Activated T-helper 2 cell treated with anti-CD3 and anti-CD28 coated beads, Interferon-gamma antibody, Interleukin-2, Interleukin-4, amounts not matched to agents 10 μg/mL and 5 μg/mL and 100 μg/mL, durations not matched to agents 14 hours and 24 hours and 36 hours (primary cell): Measurements from ENCODE around the gene TMSB4X. TPM values are rescaled to one million over a fixed set of nuclear protein-coding genes. Genes with fewer than 3 reads are reported as not detected.
A peak's percentile ranks its signal among the peaks of the same experiment; 100 is the strongest.

Experiments
- DNase-seq: peaks from one replicate; pipeline ENCODE4 v3.0.0; 2021; ENCODE audit warnings: low spot score
- H3K27ac Mint-ChIP-seq: one replicate; pipeline ENCODE4 v1.8.0; 2021; ENCODE audit warnings: mixed read lengths
- H3K27me3 Mint-ChIP-seq: one replicate; pipeline ENCODE4 v1.8.0; 2021; ENCODE audit warnings: low read depth, mixed read lengths
- H3K36me3 Mint-ChIP-seq: one replicate; pipeline ENCODE4 v1.8.0; 2021; ENCODE audit warnings: low read depth, mixed read lengths
- H3K4me1 Mint-ChIP-seq: one replicate; pipeline ENCODE4 v1.8.0; 2021; ENCODE audit warnings: low read depth, mixed read lengths
- H3K4me3 Mint-ChIP-seq: one replicate; pipeline ENCODE4 v1.8.0; 2021; ENCODE audit warnings: low read depth, mild to moderate bottlenecking, moderate library complexity, mixed read lengths
- H3K9me3 Mint-ChIP-seq: one replicate; pipeline ENCODE4 v1.8.0; 2021; ENCODE audit warnings: mixed read lengths
- intact Hi-C: fragments of 100-400 bp; cut with micrococcal nuclease; formaldehyde crosslinking; loops from one replicate; pipeline ENCODE4 v1.15.1; 2023
- total RNA-seq: library from RNA; stranded (reverse); gene quantifications from 2 replicates; pipeline ENCODE4 v1.2.3, GENCODE V29; 2022

The TMSB4X gene
- total RNA-seq, 1 donor from 2014 or later = 7,759 TPM

DNA sequence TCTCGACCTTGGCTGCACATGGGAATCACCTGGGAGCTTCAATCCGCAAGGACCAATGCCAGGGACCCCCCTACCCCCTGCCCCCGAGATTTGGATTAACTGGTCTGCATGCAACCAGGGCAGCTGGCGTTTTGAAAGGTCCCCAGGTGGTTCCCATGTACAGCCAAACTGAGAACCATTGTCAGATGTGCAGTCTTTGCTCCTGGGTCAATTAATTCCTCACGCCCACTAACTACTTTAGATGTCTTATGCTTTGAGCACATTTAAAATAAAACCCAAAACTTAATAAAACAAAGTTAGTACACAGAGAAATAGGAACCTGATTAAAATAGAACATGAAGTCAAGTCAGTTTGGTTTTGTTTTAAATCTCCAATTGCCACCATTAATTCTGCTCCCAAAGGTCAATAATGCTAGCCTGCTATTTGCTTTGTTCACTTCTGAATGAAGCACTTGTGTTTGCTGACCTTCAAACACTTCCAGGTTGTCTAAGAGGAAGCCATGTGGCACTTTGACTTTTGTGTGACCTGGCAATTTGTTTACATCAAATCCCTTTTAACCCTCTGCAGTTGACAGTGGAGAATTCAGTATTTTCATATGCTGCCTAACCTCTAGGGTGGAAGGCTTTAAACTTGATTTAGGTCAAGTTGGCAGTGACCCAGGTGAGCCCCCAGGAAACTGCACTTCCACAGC lies 27.2 kb upstream of the TMSB4X start:
- no peaks in the 10 kb centered on the region for H3K27me3 Mint-ChIP-seq
- peak overlapping the region; percentile 30 for H3K4me3 Mint-ChIP-seq

DNA sequence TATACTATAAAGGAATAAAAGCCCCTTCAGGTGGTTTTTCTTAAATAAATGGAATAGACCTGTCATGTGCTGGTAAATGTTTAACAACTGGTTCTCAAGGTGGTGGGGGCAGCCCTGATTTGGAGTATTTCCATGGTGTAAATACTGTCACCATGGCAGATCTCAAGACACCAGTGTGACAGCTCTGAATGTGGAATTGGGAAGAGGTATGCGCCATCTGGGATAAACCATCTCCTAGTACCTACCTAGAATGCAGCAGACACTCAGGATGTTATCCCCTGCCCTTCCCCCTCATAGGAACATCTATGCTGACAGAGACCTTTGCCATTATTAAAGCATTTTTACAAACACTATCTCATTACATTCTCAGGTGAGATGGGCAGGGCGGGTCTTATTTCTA lies 26.4 kb upstream of the TMSB4X start:
- H3K27me3 Mint-ChIP-seq = no peaks in the 10 kb centered on the region
- no peak for DNase-seq
- no peaks in the 10 kb centered on the region for H3K36me3 Mint-ChIP-seq
- no peak overlapping the region for H3K4me3 Mint-ChIP-seq
- peaks cover 68% of the 10 kb centered on the region for H3K4me1 Mint-ChIP-seq
- peak overlapping the region; percentile 28 for H3K27ac Mint-ChIP-seq
- intact Hi-C loops = loop anchor here (5.0 kb wide), 1 partner anchor 524 kb away; no protein-coding TSS in a partner anchor
- H3K9me3 Mint-ChIP-seq = no peaks in the 10 kb centered on the region

More for the DNA sequence above, 27.2 kb upstream of the TMSB4X start:
- DNase-seq = no peak
- Mint-ChIP-seq H3K9me3 (no peaks in the 10 kb centered on the region), H3K27ac (peak overlapping the region; percentile 87), H3K4me1 (peaks cover 60% of the 10 kb centered on the region), H3K36me3 (no peaks in the 10 kb centered on the region)
- intact Hi-C loops = loop anchor here (1.0 to 5.0 kb wide), 4 partner anchors 104 to 541 kb away; no protein-coding TSS in a partner anchor

DNA sequence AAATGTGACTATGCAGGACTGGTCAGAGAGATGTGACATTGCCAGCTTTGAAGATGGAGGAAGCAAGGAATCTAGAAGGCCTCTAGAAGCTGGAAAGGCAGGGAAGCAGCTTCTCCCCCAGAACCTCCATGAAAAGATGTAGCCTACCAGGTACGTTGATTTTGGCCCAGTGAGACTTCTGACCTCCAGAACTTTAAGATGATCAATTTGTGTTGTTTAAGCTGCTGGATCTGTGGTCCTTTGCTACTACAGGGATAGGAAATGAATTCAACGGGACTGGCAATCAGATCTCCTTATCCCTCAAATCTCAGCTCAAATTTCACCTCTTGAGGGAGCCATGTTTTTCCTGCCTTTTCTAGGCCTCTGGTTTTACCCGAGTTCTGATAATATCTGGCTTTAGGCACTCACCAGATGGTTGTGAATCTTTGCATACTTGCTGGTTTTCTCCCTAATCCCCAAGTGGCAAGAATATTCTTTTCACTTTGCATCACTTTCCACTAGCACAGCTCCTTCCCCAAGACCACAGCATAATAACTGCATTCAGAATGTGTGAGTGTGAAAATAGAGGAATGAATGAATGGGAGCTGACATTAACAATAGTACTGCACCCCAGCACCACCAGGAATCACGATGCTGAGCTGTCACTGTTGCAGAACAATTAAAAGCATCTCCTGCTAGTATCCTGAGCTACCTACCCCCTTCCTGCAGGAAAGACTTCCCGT lies 25.5 kb upstream of the TMSB4X start:
- peaks cover 73% of the 10 kb centered on the region for H3K4me1 Mint-ChIP-seq
- DNase-seq = no peak
- no peaks in the 10 kb centered on the region for H3K36me3 Mint-ChIP-seq
- no peaks in the 10 kb centered on the region for H3K27me3 Mint-ChIP-seq
- intact Hi-C loops = loop anchor here (5.0 kb wide), 1 partner anchor 523 kb away; no protein-coding TSS in a partner anchor
- no peaks in the 10 kb centered on the region for H3K9me3 Mint-ChIP-seq
- H3K27ac Mint-ChIP-seq = peak overlapping the region; percentile 92
- peak overlapping the region; percentile 81 for H3K4me3 Mint-ChIP-seq

DNA sequence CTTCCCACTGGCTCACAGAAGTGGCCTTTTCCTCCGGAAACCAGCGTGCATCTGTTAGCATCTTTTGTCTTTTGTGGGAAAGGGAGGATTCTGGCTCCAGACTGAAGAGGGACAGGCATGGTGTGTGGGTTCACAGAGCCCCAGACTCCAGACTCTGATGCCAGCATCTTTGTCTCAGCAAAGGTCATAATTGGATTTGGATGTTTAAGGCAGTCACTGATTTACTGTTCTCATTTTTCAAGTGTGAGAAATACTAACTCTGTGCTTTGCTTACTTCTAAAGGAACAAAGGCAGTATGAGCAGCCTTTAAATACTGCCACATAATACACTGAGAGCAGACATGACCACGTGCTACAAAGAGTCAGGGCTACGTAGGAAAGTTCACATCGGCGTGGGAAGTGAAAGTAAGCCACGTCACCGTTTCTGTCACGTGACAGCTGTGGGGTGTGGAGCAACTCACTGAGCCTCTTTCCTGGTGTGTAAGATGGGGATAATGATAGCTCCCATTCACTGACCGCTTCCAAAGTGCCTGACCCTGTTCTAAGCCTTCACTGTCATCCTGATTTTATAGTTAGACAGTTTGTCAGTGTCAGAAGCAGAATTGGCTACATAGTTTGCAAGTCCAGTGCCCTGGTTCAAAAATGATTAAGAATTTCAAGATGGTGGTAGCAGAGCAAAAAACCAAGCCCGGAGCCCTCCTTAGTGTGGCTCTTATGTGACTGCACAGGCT lies 24.8 kb upstream of the TMSB4X start:
- Mint-ChIP-seq H3K4me1 (peaks cover 79% of the 10 kb centered on the region), H3K27ac (peak overlapping the region; percentile 92), H3K4me3 (peak overlapping the region; percentile 81), H3K9me3 (no peaks in the 10 kb centered on the region), H3K27me3 (no peaks in the 10 kb centered on the region), H3K36me3 (no peaks in the 10 kb centered on the region)
- intact Hi-C loops = loop anchor here (1.0 to 10.0 kb wide), 8 partner anchors 37 to 1079 kb away; partner anchors contain the start of genes GEMIN8, OFD1, TCEANC and TRAPPC2
- DNase-seq = peak; percentile 82

DNA sequence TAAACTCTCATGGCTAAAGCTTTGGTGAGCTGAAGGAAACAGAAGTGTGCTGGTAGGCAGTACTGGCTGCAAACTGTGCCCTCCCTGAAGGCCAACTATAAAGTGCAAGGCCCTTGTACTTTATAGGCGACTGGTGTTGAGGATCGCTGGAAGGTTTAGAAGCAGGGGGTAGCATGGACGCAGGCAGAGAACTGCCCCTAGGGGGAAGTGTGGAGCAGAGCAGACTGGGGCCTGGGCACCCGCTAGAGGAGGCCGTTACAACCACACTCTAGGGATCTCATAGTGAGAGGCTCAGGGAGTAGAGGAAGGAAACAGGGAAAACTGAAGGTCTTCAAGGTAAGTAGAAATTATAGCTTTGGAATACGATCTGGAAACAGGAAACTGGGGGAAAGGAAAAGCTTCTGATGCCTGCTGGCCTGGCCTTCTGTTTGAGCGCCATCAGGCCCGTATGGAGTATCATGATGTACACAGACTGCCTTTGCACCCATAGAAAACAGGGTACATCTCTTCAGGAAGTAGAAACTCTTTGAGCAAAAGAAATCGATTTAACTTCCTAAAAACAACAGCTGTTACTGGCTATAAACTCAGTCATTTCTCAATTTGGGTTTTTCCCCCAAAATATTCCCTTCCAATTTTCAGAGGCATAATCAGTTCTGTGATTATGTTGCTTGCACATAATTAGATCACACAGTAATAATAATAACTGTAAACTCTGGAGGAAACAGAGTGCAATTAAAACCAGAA lies 23.9 kb upstream of the TMSB4X start:
- peak; percentile 72 for DNase-seq

DNA sequence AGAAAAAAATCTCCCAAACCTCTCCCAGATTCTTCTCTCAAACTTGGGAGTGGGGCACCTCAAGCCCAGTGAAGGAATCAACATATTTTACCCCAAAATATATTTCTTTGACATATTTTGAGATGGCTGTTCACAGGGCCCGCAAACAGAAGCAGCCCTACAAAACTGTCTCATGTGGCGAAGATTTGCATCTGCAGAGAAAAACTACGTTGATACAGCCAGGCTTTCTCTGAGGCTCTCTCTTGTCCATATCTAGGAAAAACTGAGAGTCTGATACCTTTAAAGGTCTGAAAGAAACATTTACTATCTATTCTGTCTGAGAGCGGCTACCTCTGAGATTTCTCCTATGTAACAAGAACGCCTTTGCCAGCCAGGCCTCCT lies 23.3 kb upstream of the TMSB4X start:
- Mint-ChIP-seq H3K4me3 (peak overlapping the region; percentile 81), H3K27me3 (no peaks in the 10 kb centered on the region), H3K36me3 (no peaks in the 10 kb centered on the region), H3K27ac (peak overlapping the region; percentile 92), H3K9me3 (no peaks in the 10 kb centered on the region), H3K4me1 (peaks cover 79% of the 10 kb centered on the region)
- intact Hi-C loops = loop anchor here (1.0 to 10.0 kb wide), 6 partner anchors 19 to 1077 kb away; partner anchors contain the start of genes GEMIN8, OFD1, TCEANC and TRAPPC2
- DNase-seq = no peak

More for the DNA sequence above, 23.9 kb upstream of the TMSB4X start:
- peak overlapping the region; percentile 92 for H3K27ac Mint-ChIP-seq
- H3K27me3 Mint-ChIP-seq = no peaks in the 10 kb centered on the region
- H3K9me3 Mint-ChIP-seq = no peaks in the 10 kb centered on the region
- intact Hi-C loops = loop anchor here (1.0 to 10.0 kb wide), 8 partner anchors 19 to 1078 kb away; partner anchors contain the start of genes GEMIN8, OFD1, TCEANC and TRAPPC2
- no peaks in the 10 kb centered on the region for H3K36me3 Mint-ChIP-seq
- peak overlapping the region; percentile 81 for H3K4me3 Mint-ChIP-seq
- peaks cover 81% of the 10 kb centered on the region for H3K4me1 Mint-ChIP-seq

DNA sequence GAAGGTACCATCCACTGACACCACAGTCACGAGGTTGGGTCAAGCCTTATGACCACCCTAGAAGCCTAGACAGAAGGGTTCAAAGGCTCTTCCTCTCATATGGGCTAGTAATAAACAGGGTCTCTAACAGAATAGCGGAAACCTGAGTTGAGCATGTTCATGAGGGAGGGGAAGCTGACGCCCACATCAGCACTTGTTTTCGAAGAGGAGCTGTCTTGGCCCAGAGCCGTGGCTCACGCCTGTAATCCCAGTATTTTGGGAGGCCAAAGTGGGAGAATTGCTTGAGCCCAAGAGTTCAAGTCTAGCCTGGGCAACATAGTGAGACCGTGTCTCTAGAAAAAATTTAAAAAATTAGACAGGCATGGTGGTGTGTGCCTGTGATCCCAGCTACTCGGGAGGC lies 21.5 kb upstream of the TMSB4X start:
- H3K9me3 Mint-ChIP-seq = no peaks in the 10 kb centered on the region
- no peaks in the 10 kb centered on the region for H3K27me3 Mint-ChIP-seq
- intact Hi-C loops = loop anchor here (5.0 to 10.0 kb wide), 4 partner anchors 34 to 781 kb away; partner anchors contain the start of genes OFD1, TCEANC and TRAPPC2
- peak overlapping the region; percentile 96 for H3K27ac Mint-ChIP-seq
- H3K4me3 Mint-ChIP-seq = peak overlapping the region; percentile 81
- no peak for DNase-seq
- H3K4me1 Mint-ChIP-seq = peaks cover 71% of the 10 kb centered on the region
- H3K36me3 Mint-ChIP-seq = no peaks in the 10 kb centered on the region

DNA sequence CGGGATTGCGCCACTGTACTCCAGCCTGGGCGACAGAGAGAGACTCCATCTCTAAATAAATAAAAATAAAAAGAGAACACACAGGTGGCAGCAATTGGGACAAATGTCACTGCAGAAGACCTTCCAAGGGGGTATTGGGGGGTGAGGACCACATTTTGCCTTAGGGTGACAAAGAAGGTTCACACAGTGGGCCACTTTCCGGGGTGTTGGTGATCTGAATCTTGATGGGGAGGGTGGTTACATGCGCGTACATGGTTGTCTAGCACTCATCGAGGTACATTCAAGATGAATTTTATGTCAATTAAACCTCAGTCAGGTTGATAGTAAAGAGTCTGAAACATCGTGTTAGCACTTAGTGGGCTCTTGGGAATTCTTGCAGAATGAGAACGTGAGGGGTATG lies 20.5 kb upstream of the TMSB4X start:
- intact Hi-C loops = loop anchor here (5.0 to 10.0 kb wide), 4 partner anchors 33 to 780 kb away; partner anchors contain the start of genes OFD1, TCEANC and TRAPPC2
- Mint-ChIP-seq H3K27me3 (no peaks in the 10 kb centered on the region), H3K36me3 (no peaks in the 10 kb centered on the region), H3K4me3 (peak overlapping the region; percentile 81), H3K9me3 (no peaks in the 10 kb centered on the region), H3K27ac (peak overlapping the region; percentile 96), H3K4me1 (peaks cover 64% of the 10 kb centered on the region)
- DNase-seq = no peak

DNA sequence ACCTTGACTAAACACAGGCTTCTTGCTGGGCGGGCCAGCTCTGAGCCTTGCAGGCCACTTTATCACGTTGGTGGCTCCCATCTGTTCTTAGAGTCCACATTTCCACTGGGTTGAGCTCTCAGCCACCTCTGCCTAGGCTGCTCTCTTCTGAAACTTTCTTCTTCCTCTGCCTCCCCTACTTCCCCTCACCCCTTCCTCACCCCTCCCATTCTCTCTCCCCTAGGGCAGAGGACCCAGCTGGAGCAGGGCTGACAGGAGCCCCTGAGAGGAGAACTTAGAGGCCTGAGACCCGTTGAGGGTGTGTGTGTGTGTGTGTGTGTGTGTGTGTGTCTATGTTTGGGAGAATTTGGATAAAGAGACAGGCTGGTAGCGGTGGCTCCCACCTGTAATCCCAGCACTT lies 19.9 kb upstream of the TMSB4X start:
- Mint-ChIP-seq H3K4me3 (peak overlapping the region; percentile 81), H3K27me3 (no peaks in the 10 kb centered on the region), H3K27ac (peak overlapping the region; percentile 96), H3K36me3 (no peaks in the 10 kb centered on the region), H3K9me3 (no peaks in the 10 kb centered on the region), H3K4me1 (peaks cover 63% of the 10 kb centered on the region)
- DNase-seq = no peak
- intact Hi-C loops = loop anchor here (5.0 to 10.0 kb wide), 4 partner anchors 32 to 780 kb away; partner anchors contain the start of genes OFD1, TCEANC and TRAPPC2

DNA sequence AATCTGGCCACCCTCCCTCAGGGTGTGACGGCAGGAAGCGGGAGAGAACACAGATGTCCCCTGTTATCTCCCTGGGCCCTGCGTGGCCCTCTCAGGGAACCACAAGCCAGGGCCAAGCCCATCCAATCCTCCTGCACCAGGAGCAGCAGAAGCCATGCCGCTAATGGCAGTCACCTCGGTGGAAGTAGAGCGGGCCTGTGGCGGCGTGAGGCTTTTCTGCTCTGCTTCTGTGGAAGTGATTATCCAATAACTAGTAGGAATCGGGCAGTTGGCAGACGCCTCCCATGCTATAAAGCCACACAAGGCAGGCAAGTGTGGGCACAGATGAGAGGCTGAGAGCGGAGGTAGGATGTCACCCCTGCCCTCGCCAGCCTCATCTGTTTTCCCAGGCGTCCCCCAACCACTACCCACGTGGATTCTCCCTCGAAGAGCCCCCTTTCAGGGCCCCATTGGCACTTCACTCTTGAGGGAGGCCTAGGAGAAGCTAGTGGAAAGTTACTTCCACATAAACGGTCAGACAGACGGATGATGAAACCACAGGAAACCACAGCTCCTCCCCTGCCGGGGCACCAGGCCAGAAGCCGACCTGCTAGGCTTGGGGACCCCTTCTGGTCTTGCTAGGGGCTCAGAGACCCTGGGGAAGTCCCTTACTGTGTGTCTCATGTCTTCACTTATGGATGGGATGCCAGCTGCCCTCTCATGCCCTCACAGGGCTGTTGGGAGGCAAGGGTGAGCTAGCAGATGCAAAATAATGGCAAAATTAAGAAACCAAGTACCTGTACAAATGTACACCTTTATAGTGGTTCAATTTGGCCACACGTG lies 18.8 kb upstream of the TMSB4X start:
- intact Hi-C loops = loop anchor here (1.0 to 10.0 kb wide), 4 partner anchors 11 to 779 kb away; partner anchors contain the start of genes OFD1, TCEANC, TMSB4X and TRAPPC2
- Mint-ChIP-seq H3K4me3 (peak overlapping the region; percentile 87), H3K4me1 (peaks cover 61% of the 10 kb centered on the region), H3K27ac (peak overlapping the region; percentile 95), H3K27me3 (no peaks in the 10 kb centered on the region), H3K36me3 (no peaks in the 10 kb centered on the region), H3K9me3 (no peaks in the 10 kb centered on the region)
- DNase-seq = peak; percentile 57
